Activated B cell treated with CpG ODN at 0.5 μM for 24 hours (primary cell): ENCODE data around the gene CNTROB. TPM values are rescaled to one million over a fixed set of nuclear protein-coding genes. Genes with fewer than 3 reads are reported as not detected.
A peak's percentile ranks its signal among the peaks of the same experiment; 100 is the strongest.

Source experiments
- ATAC-seq: fragments of 200-7000 bp; cut with Tn5 transposase; one replicate; pipeline ENCODE4 v1.10.0; 2021; ENCODE audit warnings: low read depth, mild to moderate bottlenecking, moderate library complexity
- CTCF ChIA-PET: fragments of 350-600 bp; sonication (Branson Sonifier 250); formaldehyde crosslinking; loops from one replicate; lab custom pipeline; 2021; ENCODE audit warnings: antibody characterized with exemption; lab: Charles Lee
- POLR2A ChIA-PET: fragments of 350-600 bp; sonication (Branson Sonifier 250); formaldehyde crosslinking; loops from one replicate; lab custom pipeline; 2021; ENCODE audit warnings: antibody characterized with exemption; lab: Charles Lee
- DNase-seq: peaks from one replicate; pipeline ENCODE4 v3.0.0; 2022
- H3K27ac Mint-ChIP-seq: one replicate; pipeline ENCODE4 v1.8.0; 2020; ENCODE audit warnings: mixed read lengths
- H3K27me3 Mint-ChIP-seq: one replicate; pipeline ENCODE4 v1.8.0; 2021; ENCODE audit warnings: mixed read lengths
- H3K36me3 Mint-ChIP-seq: one replicate; pipeline ENCODE4 v1.8.0; 2021; ENCODE audit warnings: low read depth, mixed read lengths
- H3K4me1 Mint-ChIP-seq: one replicate; pipeline ENCODE4 v1.8.0; 2021; ENCODE audit warnings: mixed read lengths
- H3K4me3 Mint-ChIP-seq: one replicate; pipeline ENCODE4 v1.8.0; 2020; ENCODE audit warnings: mild to moderate bottlenecking, mixed read lengths
- H3K9me3 Mint-ChIP-seq: one replicate; pipeline ENCODE4 v1.8.0; 2020; ENCODE audit warnings: mixed read lengths
- intact Hi-C: fragments of 100-400 bp; cut with micrococcal nuclease; formaldehyde crosslinking; loops from one replicate; pipeline ENCODE4 v1.15.1; 2024
- total RNA-seq: library from RNA; stranded (reverse); gene quantifications from 2 replicates; pipeline ENCODE4 v1.2.3, GENCODE V29; 2022
- TF ChIP-seq, protein P1 (sequence below): fragments of 200-600 bp; IDR thresholded peaks from one replicate; pipeline ENCODE4 v1.8.0; 2022; ENCODE audit warnings: antibody characterized with exemption, mild to moderate bottlenecking

Gene CNTROB
- total RNA-seq, 1 donor from 2014 or later: 23.0 TPM

GRCh38 chr17:7909089-7909488 is 22.9 kb upstream of the CNTROB start:
- intact Hi-C loops: loop anchor here (2.0 kb wide), 1 partner anchor 138 kb away; no protein-coding TSS in a partner anchor
- CTCF ChIA-PET: no interaction called here

DNA sequence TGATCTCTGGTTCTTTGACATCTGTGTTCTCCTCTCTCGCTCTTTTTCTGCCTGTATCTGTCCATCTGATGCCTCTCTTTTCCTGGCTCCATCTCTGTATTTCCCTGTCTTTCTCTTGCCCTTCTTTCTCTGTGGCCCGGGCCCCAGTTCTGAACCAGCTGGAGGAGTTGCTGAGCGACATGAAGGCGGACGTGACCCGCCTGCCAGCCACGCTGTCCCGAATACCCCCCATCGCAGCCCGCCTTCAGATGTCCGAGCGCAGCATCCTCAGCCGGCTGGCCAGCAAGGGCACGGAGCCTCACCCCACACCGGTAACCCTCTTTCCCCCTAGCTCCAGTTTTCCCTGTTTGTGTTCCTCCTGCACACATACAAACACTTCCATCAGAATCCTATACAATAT is 21.7 kb upstream of the CNTROB start:
- DNase-seq: no peak
- CTCF ChIA-PET: interaction anchor here (2.0 to 4.8 kb wide), 2 partner anchors 78 to 148 kb away, joined by 5 to 90 read pairs; no protein-coding TSS in a partner anchor
- H3K4me3 Mint-ChIP-seq: no peak overlapping the region
- peaks cover 64% of the 10 kb centered on the region for H3K36me3 Mint-ChIP-seq
- POLR2A ChIA-PET: no interaction called here
- TF ChIP-seq, protein P1, sequence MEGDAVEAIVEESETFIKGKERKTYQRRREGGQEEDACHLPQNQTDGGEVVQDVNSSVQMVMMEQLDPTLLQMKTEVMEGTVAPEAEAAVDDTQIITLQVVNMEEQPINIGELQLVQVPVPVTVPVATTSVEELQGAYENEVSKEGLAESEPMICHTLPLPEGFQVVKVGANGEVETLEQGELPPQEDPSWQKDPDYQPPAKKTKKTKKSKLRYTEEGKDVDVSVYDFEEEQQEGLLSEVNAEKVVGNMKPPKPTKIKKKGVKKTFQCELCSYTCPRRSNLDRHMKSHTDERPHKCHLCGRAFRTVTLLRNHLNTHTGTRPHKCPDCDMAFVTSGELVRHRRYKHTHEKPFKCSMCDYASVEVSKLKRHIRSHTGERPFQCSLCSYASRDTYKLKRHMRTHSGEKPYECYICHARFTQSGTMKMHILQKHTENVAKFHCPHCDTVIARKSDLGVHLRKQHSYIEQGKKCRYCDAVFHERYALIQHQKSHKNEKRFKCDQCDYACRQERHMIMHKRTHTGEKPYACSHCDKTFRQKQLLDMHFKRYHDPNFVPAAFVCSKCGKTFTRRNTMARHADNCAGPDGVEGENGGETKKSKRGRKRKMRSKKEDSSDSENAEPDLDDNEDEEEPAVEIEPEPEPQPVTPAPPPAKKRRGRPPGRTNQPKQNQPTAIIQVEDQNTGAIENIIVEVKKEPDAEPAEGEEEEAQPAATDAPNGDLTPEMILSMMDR: no peak
- no peaks in the 10 kb centered on the region for H3K9me3 Mint-ChIP-seq
- no peak for ATAC-seq
- H3K27me3 Mint-ChIP-seq: no peaks in the 10 kb centered on the region
- H3K27ac Mint-ChIP-seq: no peak overlapping the region
- peaks cover 10% of the 10 kb centered on the region for H3K4me1 Mint-ChIP-seq
- intact Hi-C loops: loop anchor here (1.0 kb wide), 1 partner anchor 12 kb away; no protein-coding TSS in a partner anchor

More at GRCh38 chr17:7909089-7909488, 22.9 kb upstream of the CNTROB start:
- H3K4me3 Mint-ChIP-seq: no peak overlapping the region
- ATAC-seq (no peak), DNase-seq (no peak)
- TF ChIP-seq, protein P1: no peak
- no peaks in the 10 kb centered on the region for H3K27me3 Mint-ChIP-seq
- POLR2A ChIA-PET: no interaction called here
- H3K27ac Mint-ChIP-seq: no peak overlapping the region
- H3K4me1 Mint-ChIP-seq: peaks cover 4% of the 10 kb centered on the region
- no peaks in the 10 kb centered on the region for H3K9me3 Mint-ChIP-seq
- peaks cover 76% of the 10 kb centered on the region for H3K36me3 Mint-ChIP-seq

GRCh38 chr17:7910711-7911110 is 21.3 kb upstream of the CNTROB start:
- H3K9me3 Mint-ChIP-seq: no peaks in the 10 kb centered on the region
- ChIA-PET POLR2A (no interaction called here), CTCF (interaction anchor here (2.0 to 4.8 kb wide), 2 partner anchors 78 to 147 kb away, joined by 5 to 90 read pairs; no protein-coding TSS in a partner anchor)
- peaks cover 14% of the 10 kb centered on the region for H3K4me1 Mint-ChIP-seq
- no peak overlapping the region for H3K27ac Mint-ChIP-seq
- ATAC-seq: no peak
- DNase-seq: no peak
- H3K27me3 Mint-ChIP-seq: no peaks in the 10 kb centered on the region
- peaks cover 60% of the 10 kb centered on the region for H3K36me3 Mint-ChIP-seq
- intact Hi-C loops: loop anchor here (1.0 kb wide), 1 partner anchor 12 kb away; no protein-coding TSS in a partner anchor
- TF ChIP-seq, protein P1: no peak
- no peak overlapping the region for H3K4me3 Mint-ChIP-seq

DNA sequence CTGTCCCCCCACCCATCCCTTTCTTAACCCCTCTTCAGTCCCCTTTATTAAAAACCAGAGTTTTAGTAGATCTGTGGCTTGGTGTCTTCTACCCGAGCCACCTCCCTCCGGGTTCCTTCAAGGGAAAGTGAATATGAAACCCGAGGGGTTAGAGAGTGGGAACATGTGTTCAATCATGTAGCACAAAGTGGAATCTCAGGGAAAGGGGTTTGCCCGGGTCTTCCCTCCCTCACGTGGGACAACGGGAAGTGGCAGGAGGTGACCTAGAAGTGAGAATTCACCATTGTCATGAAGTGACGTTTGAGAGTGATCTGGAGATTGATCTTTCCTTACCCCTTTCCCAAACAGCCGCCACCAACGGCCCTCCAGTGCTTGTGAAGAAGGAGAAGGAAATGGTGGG is 20.9 kb upstream of the CNTROB start:
- H3K4me3 Mint-ChIP-seq: no peak overlapping the region
- intact Hi-C loops: no loop called here
- no peak for DNase-seq
- peaks cover 56% of the 10 kb centered on the region for H3K36me3 Mint-ChIP-seq
- ATAC-seq: no peak
- TF ChIP-seq, protein P1: no peak
- ChIA-PET POLR2A (interaction anchor here (2.6 kb wide), 1 partner anchor 20 kb away, joined by 13 read pairs; the partner anchor contains the start of genes CNTROB and TRAPPC1), CTCF (interaction anchor here (2.0 to 4.8 kb wide), 2 partner anchors 77 to 147 kb away, joined by 5 to 90 read pairs; no protein-coding TSS in a partner anchor)
- H3K27ac Mint-ChIP-seq: no peak overlapping the region
- peaks cover 14% of the 10 kb centered on the region for H3K4me1 Mint-ChIP-seq
- H3K9me3 Mint-ChIP-seq: no peaks in the 10 kb centered on the region
- H3K27me3 Mint-ChIP-seq: no peaks in the 10 kb centered on the region

- peaks cover 36% of the 10 kb centered on the region for H3K36me3 Mint-ChIP-seq
- ChIA-PET CTCF (interaction anchor here (0.7 to 4.8 kb wide), 11 partner anchors 20 to 147 kb away, joined by 3 to 90 read pairs (median 4); no protein-coding TSS in a partner anchor), POLR2A (interaction anchor here (0.6 to 2.6 kb wide), 8 partner anchors 18 to 1006 kb away, joined by 3 to 13 read pairs (median 4); partner anchors contain the start of genes CNTROB, KDM6B and TRAPPC1)
- H3K4me3 Mint-ChIP-seq: no peak overlapping the region
- peak; percentile 40 for ATAC-seq
- TF ChIP-seq, protein P1: no peak
- H3K4me1 Mint-ChIP-seq: peaks cover 23% of the 10 kb centered on the region
- no peak for DNase-seq
- intact Hi-C loops: loop anchor here (1.0 to 2.0 kb wide), 6 partner anchors 26 to 170 kb away; no protein-coding TSS in a partner anchor
- H3K9me3 Mint-ChIP-seq: no peaks in the 10 kb centered on the region
- H3K27ac Mint-ChIP-seq: peak overlapping the region; percentile 56
- no peaks in the 10 kb centered on the region for H3K27me3 Mint-ChIP-seq
Observed at GRCh38 chr17:7912927-7913524, 19.0 kb upstream of the CNTROB start.
